ENCODE data around the gene S100A4.

Gene S100A4

DNA sequence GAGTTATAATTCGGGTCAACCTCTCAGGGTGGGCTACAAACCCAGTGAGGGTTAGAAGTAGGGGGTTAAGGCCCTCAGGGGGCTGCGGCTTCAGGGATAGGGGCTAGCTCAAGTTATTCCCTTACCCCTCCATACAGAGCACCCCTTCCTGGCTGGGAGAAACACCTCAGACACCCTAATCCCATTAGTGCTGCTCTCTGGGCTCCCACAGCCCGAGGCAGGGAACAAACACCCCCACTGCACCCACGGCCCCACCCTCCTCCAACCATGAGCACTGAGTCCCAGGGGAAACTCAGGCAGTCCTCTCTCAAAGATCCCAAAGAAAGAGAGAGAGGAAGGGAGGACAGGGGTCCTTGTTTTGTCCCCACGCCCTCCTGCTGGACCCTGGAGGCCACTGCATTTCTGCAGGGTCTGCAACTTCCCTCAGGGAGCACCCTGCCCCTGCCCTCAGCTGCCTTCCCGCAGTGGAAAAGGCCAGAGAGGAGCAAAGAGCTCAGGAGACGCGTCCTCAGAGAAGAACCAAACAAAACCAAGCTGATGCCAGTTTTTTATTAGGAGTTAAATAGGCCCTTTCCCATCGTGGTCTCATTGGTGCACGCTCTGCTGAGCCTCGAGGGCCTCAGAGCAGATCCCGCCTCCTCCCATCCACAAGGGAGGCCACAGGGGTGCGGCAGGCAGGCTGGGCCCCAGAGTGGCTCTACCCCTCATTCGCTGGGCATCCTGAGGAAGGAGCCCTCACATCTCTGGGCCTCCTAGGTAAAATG lies 1.4 kb upstream of the S100A4 start:
- DNase-seq, result no peak

DNA sequence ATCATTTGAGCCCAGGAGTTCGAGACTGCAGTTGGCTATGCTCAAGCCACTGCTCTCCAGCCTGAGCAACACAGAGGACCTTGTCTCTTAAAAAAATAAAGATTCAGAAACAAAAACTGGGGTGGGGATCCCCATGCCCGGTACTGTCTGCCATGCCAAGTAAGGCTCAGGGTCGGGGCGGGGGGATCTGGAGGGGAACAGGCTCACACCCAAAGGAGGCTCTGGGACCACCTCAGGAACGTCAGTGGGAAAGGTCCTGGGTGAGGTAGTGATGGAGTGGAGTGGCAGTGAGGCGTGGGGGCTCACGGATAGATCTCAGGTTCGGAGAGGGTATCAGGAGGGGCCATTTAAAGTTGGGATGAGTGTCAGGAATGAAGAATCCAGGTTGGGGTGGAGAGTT lies 765 bp upstream of the S100A4 start:
- DNase-seq, result no peak

DNA sequence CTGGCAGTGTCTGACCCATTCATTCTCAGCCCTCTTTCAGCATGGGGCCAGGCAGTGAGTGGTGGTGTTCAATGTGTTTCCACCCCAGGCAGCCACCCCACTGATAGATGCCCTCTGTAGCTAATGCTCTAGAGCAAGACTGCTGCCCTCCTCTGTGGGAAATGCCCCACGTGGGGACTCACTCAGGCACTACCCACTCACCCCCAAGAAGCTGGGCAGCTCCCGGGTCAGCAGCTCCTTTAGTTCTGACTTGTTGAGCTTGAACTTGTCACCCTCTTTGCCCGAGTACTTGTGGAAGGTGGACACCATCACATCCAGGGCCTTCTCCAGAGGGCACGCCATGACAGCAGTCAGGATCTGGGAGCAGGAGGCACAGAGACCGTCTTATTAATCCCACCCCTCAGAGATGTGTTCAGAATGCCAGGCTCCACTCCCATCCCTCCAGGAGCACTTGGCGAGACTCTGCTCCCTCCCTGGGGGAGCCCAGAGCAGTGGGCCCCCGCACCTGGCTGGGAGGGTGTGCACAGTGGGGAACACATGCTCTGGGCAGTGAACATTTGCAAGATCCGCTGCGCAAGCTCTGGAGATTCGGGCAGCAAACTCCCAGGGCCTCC lies 1.0 kb downstream of the S100A4 start:
- DNase-seq, result no peak

DNA sequence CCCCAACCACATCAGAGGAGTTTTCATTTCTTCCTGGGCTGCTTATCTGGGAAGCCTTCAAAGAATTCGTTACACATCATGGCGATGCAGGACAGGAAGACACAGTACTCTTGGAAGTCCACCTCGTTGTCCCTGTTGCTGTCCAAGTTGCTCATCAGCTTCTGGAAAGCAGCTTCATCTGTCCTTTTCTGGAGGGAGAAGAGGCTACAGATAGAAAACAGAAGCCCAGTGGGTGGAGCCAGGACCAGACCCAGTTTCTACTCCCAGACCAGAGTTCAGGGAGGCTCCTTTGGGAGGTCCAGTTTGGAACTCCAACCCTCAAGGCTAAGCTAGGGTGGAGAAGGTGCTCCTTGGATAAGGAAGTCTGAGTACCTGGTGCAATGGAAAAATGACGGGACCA lies 1.9 kb downstream of the S100A4 start:
- no peak for DNase-seq

DNA sequence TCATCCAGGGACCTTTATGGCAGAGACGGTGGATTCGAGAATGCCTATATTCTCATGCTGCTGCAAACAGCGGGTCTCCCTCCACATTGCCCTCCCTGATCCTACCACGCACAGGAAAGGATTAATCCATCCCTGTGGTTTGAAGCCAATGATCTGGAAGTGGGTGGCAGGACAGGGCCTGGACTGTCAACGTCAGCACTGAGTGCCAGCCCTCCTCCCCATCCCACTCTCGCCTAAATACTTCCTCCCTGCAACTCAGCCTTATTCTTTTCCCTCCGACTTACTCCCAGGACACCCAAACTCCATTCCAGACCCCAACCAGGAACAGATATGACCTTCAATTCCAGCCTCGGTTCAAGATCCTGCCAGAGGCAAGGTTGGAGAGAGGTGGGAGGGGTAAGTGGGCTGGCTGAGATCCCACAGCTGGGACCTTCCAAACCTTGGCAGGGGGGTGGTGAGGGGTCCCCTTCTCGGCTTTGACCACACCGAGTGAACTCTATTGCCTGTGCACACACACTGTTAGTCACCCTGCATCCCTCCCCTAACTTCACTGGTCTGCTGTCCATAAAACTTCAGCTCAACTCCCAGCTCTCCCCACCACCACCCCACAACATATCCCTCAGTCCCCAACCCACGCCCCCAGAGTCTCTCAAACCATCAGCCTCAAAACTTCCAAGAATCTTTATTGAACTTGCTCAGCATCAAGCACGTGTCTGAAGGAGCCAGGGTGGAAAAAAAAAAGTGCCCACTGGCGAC lies 2.5 kb downstream of the S100A4 start:
- DNase-seq, result no peak

DNA sequence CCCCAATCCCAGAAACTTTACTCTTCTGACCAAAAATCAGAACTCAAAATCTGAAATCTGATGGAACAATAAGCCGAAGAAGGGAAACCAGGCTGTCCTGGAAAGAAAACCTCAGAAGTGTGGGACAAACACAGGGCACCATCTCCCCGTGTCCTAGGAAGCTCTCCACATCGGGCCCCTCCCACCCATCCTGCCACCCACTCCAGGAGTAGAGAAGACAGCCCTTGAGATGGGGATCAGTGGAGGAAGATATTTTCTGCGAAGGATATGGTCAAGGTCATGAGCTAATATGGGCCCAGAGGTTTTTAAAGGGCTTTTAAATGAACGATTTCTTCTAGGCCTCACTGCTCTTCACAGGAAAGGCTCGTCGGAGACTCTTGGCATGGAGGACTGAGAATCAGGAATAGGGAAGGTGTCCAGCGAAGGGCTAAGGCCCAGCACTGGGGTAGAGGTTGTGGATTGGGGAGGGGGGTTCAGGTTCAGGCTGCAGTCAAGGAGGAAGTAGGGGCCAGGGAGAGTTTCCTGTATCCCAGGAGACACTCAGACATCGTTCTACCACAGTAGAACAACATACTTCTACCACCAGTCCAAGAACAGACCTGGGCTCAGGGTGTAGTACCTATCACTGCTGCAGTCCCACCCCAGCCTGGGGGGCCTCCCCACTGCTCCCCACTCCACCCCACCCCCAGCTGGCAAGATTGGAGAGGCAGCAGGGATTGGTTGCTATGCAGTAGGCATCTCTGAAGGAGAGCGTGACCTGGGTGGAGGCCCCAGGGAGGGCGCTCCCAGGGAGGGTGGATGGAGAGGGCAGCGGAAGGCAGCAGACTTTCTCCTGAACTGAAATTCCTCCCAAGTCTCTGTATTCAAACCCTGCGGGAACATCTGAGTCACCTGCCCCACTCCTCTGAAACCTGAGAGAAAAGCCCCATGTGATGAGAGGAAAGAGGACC lies 3.7 kb downstream of the S100A4 start:
- no peak for DNase-seq

DNA sequence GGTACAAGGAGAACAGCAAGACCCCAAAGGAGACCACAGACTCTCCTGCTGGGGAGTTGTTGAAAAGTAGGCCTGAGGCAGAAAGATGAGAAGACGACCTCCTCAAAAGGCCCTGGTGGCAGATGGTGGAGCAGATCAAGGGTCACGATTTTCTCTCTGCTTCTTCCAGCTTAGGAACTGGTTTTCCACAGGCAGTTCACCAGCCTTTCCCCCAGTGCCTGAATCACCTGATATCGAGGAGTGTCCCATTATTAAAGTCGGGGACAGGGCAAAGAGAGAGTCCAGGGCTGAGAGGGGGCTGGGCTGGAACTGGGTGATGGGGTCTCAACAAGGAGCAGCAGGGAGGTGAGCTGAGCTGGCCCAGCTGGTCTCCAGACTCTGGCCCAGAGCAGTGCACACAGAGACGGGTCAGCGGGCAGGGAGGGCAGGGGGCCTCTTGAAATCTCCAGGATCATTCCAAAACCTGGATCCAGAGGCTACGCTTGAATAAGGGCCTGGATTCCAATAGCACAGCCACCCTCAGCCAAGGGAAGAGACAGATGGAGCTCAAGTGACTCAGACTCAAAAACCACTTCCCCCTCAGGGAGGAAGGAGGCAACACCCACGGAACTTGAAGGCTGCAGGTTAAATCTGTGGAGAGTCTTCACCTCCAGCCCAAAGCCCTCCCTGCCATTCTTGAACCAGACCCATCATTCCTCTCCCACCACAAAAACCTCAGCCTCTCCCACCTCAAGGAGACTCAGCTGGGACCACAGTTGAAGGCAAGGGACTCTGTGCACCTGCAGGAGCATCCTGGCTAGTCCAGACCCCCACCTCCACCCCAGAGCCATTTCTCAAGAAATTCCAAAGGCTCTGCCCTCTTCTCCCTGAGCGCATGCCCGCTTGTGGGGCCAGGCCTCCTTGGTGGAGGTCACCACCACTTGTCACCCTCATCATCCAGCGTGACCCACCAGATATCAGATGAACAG lies 4.9 kb downstream of the S100A4 start, which contains the start of gene S100A5:
Gene S100A5, minus strand, starts transcription at position 541 of the 968 bp plus-strand sequence. CDS start 743 bp downstream, outside the sequence.
- DNase-seq, result peak; percentile 60

DNA sequence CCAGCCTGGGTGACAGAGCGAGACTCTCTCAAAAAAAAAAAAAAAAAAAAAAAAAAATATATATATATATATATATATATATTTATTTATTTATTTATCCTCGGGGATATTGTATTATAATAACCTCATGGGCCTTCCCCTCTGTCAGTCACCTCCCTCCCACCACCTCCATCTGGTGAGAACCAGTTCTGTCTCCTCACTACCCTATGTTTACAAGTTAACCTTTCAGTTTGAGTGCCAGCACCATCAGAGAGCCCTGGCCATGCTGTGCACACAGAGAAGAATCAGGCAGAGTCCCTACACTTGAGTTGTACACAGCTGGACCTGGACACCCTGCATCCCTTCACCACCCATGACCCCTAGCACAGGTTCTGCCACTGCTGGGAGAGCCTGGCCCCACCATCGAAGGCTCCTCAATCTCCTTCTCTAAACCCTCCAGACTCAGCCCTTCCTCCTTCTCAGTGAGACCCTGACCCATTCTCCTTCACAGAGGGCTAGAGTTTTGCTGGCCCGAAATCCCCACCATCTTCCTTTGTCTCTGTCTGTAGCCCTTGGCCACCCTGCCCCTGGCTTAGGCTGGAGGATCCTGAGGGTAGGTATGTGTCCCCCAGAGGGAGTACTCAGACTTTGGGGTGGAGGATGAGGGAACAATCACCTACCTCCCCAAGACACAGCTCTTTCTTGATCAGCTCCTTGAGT lies 6.1 kb downstream of the S100A4 start:
- no peak for DNase-seq

DNA sequence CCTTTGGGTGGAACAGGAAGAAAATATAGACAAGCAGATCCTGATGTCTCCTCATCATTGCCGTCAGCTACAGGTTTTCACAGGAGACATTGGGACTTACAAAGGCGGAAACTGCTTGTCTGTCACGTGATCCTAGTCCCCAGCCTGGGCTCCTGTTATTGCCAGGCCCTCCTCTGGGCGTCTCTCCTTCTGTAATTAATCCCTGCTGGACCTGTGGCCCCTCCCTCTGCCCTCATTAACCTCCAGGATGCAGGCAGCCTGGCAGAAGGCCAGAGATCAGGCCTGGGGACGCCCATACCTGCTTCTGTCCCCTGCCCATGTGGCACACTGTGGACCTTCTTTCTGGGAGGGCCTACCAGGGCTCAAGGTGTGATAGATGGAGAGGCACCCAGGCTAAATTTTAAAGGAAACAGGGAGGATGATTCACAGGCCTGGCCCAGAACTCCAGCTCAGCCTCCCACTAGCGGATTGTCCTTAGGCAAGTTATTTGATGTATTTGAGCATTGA lies 7.2 kb downstream of the S100A4 start:
- DNase-seq, result no peak

DNA sequence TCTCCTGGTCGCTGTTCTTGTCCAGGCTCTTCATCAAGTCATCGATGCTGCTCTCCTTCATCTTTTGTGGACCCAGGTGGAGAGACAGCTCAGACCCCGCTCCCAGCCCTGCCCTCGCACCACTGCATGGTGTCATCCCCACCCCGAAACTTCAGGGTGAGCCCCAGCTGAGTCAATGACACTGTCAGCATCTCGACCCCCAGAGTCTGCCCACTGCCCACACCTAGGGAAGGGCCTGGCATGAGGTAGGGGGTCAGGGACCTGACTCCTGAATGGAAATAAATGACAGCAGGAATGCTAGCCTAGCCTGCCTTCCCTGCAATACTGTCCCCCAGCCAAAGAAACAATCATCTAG lies 8.3 kb downstream of the S100A4 start:
- DNase-seq, result no peak

DNA sequence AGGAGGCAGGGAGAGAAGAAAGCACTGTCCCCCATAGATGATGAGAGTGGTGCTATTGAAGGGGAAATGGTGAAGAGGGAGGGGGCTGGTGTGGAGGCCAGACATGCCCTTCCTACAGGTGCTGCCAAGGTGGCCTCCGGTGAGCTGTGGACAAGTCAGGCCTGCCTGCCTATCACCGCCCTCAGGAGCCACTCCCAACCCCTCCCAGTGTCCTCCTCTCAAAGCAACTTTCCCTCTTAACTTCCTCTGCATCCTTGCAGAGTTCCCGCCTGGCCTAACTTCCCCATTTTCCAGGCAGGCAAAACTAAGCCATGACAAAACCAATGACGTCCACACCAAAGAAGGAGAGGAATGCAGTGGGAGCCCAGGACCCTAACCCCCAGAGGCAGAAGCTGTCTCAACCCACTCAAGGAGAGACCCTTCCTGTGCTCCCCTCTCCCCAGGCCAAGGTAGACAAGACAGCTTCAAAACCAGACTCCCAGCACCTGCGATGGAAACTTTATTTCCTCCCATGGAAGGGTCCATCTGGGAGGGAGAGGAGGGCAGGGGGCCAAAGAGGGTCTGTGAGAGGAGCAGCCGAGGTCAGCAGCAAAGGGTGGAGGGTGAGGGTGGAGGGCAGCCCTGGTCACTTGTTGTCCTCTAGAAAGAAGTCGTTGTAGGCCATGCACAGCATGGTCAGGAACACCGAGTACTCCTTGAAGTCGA lies 8.8 kb downstream of the S100A4 start:
- DNase-seq, result no peak

DNA sequence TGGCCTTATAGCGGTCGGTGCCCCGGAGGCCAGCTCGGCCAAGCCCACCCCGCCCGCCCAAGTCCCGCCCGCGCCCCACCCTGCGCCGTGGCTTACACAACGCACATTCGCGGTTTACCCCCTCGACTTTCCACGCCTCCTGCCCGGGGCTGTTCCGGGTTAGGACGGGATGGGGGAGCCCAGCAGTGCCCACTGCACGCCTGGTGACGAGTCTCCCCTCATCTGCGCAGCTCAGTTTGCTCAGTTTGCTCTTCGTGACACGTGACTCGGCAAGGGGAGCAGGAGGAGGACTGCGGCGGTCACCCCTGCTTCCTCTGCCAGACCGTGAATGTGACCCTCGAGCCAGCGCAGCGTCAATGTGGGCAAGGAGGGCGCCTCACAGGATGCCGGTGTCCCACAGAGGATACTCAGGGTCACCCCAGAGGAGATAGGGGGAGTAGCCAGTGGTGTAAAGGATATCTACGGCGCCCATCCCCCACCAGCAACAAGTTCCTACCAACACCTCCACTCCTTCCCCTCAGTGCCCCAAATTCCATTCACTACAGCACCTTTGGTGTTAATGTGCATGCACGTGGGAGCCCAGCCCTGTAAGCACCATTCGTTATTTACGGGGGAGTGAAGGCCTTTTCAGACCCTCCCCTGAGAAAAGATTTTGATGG lies 9.5 kb downstream of the S100A4 start:
- peak; percentile 86 for DNase-seq

DNA sequence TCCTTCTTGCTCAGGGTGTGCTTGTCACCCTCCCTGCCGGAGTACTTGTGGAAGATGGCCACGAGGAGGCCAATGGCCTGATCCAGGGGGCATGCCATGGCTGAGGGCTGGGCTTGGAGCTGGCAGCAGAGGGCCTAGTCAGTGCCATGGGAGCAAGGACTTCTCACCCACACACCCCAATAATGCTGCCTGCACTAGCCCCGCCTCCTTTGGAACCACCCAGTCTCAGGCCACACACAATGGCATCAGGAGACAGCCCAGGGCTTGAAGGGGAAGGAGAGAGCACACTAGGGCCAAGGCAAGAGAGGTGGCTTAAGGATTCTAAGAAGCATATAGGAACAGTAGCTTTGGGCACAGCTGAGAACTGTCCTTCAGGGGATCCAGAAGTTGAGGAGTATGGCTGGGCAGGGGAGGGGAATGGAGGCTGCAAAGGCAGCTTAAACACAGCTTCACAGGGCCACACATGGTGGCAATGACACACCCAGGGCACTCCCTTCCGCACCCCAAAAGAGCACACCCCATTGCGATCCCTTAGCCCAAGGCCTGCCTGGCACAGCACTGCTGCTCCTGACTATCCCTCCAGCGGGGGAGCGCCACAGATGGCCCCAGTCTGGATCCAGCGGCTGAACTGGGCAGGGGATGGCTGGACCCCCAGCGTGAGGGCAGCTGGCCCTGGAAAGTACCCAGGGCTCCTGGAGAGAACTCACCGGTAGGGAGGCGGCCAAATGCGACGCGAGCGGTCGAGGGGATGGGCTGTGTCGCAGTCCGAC lies 10.2 kb downstream of the S100A4 start, which contains the start of gene S100A6:
Gene S100A6, minus strand, starts transcription at position 750 of the 770 bp plus-strand sequence. Its CDS starts 652 bp downstream, at position 98.
- peak; percentile 36 for DNase-seq

DNA sequence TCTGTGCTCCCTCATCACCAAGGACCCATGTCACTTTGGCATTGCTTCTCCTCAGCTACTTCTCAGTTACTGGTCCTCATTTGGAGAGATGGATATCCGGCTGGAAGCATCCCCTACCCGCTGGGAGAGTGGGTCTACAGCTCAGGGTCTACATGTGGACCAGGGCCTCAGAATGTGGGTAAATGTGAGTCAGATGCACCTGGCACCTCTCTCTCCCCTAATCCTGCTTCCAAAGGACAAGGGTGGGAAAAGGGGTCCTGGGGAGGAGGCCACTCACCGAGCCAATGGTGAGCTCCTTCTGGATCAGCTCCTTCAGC lies 10.7 kb downstream of the S100A4 start:
- DNase-seq, result no peak

DNA sequence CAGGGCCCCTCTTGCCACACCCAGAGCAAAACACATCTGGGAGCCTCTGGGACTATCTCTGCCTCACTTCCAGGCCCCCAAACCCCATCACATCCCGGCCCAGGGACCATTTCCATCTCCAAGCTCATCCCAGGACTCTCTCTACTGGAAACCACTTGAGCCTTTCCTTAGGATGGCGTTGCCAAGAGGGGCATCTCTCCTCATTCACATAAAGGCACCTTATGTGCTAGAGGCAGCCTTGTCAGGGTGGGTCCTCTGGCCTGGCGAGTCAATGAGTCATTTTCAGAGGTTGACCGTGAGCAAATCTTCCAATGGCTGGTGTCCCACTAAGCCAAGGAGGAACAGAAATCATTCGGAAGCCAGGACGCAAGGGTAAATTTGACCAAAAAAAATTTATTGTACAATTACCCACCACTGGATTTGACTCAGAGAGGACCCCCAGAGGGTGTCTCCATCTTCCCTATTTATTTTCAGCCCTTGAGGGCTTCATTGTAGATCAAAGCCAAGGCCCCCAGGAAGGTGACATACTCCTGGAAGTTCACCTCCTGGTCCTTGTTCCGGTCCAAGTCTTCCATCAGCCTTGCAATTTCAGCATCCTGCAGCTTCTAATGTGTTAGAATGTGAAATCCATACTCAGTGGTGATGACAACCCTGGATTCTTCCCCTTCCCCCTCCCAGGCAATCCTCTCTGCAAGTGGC lies 11.2 kb downstream of the S100A4 start:
- DNase-seq, result no peak

DNA sequence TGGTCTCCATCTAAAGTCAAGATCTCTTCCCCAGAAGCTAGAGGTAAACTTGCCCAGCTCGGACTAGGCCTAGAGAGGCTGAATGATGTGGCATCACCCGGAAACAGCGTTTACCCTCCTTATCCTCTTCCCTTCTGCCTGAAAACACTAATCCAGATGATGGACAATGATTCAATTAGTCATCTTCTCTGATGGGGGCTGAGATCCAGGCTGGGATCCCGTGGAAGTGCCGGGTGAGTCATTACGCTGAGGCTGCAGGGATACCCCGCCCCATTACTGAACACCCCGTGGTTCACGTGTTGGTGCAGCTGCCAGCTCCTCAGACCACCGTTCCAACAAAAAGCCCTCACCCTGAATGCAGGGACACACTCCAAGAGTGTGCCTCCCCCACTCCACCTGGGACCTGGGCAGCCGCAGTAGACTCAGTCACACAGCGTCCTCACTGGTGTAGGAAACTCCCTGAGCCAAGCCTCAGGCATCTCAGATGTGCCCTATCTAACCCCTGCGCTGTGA lies 11.9 kb downstream of the S100A4 start:
- DNase-seq, result no peak

DNA sequence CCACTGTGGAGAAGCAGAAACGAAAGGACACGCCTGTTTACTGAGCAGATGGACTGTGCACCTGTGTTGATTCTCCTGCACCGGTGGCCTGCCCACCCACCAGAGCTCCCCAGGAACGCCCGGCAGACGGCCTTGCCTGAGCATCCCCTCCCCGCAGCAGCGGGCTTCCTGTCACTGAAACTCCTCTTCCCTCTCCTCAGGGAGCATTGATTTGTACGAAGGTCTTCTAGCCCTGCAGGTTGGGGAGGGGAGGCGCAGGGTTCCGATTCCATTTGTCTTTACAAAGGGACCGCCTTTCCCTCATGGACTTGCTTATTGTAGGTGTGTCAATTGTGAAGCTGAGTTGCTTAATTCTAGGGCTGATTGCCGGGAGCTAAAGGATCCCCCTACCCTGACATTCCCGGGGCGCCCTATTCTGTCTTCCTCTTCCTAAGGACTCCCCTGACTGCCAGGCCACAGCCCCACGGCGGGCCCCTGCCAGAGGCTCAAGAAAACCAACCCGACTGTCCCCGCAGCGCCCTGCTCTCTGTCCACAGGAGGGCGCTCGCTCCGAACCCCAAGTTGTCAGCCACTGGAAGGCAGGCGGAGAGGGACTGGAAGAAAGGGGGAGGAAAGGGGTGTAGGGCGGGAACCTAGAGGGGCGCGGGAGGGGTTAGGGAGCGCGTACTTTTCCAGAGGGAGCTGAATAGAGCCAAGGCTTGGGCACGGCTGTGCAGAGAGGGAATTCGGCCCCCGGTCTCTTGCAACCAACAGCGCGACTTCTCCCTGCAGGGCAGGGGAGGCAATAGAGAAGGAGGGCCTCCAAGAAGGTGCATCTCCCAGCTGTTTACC lies 12.6 kb downstream of the S100A4 start:
- peak; percentile 69 for DNase-seq

All from activated gamma-delta T cell treated with Interleukin-2 at 50 U/mL for 16 hours (primary cell).